Prostate gland (tissue), 2 donors: Measurements from ENCODE around the gene ASNSD1.

Experiments
- CTCF ChIP-seq, 4 experiments: fragments of 200-600 bp in 2 of 4; fragments of 450-650 bp in 2 of 4; sonication (generic) in 2 of 4; IDR thresholded peaks; 1 replicate in 3 of 4; 2 replicates in 1 of 4; pipeline ENCODE4 v1.5.1; 2016 to 2019; ENCODE audit warnings: antibody characterized with exemption in 4 of 4, mild to moderate bottlenecking in 2 of 4, moderate library complexity in 2 of 4
- POLR2AphosphoS5 ChIP-seq: sonication (generic); formaldehyde crosslinking; IDR thresholded peaks from one replicate; pipeline ENCODE4 v1.6.1; 2017; ENCODE audit warnings: antibody characterized with exemption

- no peak for TF ChIP-seq CTCF (IDR thresholded peaks at IDR 0.05)
- no peak for TF ChIP-seq POLR2AphosphoS5
Observed at GRCh38 chr2:189641590-189641989, 19.7 kb upstream of the ASNSD1 start.
